Activated B cell treated with CpG ODN at 0.5 μM for 24 hours (primary cell): ENCODE data around the gene ZDHHC1. TPM values are rescaled to one million over a fixed set of nuclear protein-coding genes. Genes with fewer than 3 reads are reported as not detected.

Experiments used
- ATAC-seq: fragments of 200-7000 bp; cut with Tn5 transposase; one replicate; pipeline ENCODE4 v1.10.0; 2021; ENCODE audit warnings: low read depth, mild to moderate bottlenecking, moderate library complexity
- CTCF ChIA-PET: fragments of 350-600 bp; sonication (Branson Sonifier 250); formaldehyde crosslinking; loops from one replicate; lab custom pipeline; 2021; ENCODE audit warnings: antibody characterized with exemption; lab: Charles Lee
- POLR2A ChIA-PET: fragments of 350-600 bp; sonication (Branson Sonifier 250); formaldehyde crosslinking; loops from one replicate; lab custom pipeline; 2021; ENCODE audit warnings: antibody characterized with exemption; lab: Charles Lee
- DNase-seq: peaks from one replicate; pipeline ENCODE4 v3.0.0; 2022
- H3K27ac Mint-ChIP-seq: one replicate; pipeline ENCODE4 v1.8.0; 2020; ENCODE audit warnings: mixed read lengths
- H3K27me3 Mint-ChIP-seq: one replicate; pipeline ENCODE4 v1.8.0; 2021; ENCODE audit warnings: mixed read lengths
- H3K36me3 Mint-ChIP-seq: one replicate; pipeline ENCODE4 v1.8.0; 2021; ENCODE audit warnings: low read depth, mixed read lengths
- H3K4me1 Mint-ChIP-seq: one replicate; pipeline ENCODE4 v1.8.0; 2021; ENCODE audit warnings: mixed read lengths
- H3K4me3 Mint-ChIP-seq: one replicate; pipeline ENCODE4 v1.8.0; 2020; ENCODE audit warnings: mild to moderate bottlenecking, mixed read lengths
- H3K9me3 Mint-ChIP-seq: one replicate; pipeline ENCODE4 v1.8.0; 2020; ENCODE audit warnings: mixed read lengths
- intact Hi-C: fragments of 100-400 bp; cut with micrococcal nuclease; formaldehyde crosslinking; loops from one replicate; pipeline ENCODE4 v1.15.1; 2024
- total RNA-seq: library from RNA; stranded (reverse); gene quantifications from 2 replicates; pipeline ENCODE4 v1.2.3, GENCODE V29; 2022
- TF ChIP-seq, protein P1 (sequence below): fragments of 200-600 bp; IDR thresholded peaks from one replicate; pipeline ENCODE4 v1.8.0; 2022; ENCODE audit warnings: antibody characterized with exemption, mild to moderate bottlenecking

ZDHHC1 gene
- total RNA-seq, 1 donor from 2014 or later: 3.8 TPM

DNA sequence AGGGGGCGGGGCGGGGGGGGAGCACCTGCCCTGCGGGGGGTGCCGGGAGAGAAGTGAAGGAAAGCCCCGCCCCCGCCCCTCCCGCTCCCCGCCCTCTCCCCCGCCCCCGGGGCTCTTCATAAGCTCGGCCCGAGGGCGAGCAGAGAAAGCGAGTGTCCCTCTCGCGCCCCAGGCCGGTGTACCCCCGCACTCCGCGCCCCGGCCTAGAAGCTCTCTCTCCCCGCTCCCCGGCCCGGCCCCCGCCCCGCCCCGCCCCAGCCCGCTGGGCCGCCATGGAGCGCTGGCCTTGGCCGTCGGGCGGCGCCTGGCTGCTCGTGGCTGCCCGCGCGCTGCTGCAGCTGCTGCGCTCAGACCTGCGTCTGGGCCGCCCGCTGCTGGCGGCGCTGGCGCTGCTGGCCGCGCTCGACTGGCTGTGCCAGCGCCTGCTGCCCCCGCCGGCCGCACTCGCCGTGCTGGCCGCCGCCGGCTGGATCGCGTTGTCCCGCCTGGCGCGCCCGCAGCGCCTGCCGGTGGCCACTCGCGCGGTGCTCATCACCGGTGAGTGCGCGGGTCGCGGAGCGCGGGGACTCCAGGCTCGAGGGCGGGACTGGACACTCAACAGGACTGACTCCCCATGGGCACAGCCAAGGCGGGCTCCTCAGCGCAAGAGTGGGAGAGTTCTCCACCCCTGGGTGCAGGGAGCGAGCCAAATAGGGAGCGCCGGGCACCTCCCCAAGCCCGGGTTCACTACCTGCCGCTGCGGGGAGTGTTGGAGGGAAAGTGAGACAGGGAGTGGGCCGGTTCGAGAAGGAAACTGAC is 14.9 kb upstream of the ZDHHC1 start, which contains the start of gene HSD11B2:
HSD11B2 (plus strand) TSS at position 145 of the 798 bp plus-strand sequence; CDS start at position 273, 128 bp downstream.
- Mint-ChIP-seq H3K36me3 (peaks cover 4% of the 10 kb centered on the region), H3K4me3 (peak within 1 kb of the TSS; percentile 83), H3K4me1 (peaks cover 38% of the 10 kb centered on the region), H3K9me3 (no peaks in the 10 kb centered on the region), H3K27me3 (peaks cover 27% of the 10 kb centered on the region), H3K27ac (no peak within 1 kb of the TSS)
- ChIA-PET POLR2A (interaction anchor here (0.6 to 0.8 kb wide), 4 partner anchors 14 to 35 kb away, joined by 3 to 10 read pairs (median 4); no protein-coding TSS in a partner anchor), CTCF (interaction anchor here (1.0 kb wide), 1 partner anchor 34 kb away, joined by 6 read pairs; no protein-coding TSS in a partner anchor)
- DNase-seq: peak; percentile 42
- peak; percentile 43 for ATAC-seq
- intact Hi-C loops: no loop called here
- TF ChIP-seq, protein P1, sequence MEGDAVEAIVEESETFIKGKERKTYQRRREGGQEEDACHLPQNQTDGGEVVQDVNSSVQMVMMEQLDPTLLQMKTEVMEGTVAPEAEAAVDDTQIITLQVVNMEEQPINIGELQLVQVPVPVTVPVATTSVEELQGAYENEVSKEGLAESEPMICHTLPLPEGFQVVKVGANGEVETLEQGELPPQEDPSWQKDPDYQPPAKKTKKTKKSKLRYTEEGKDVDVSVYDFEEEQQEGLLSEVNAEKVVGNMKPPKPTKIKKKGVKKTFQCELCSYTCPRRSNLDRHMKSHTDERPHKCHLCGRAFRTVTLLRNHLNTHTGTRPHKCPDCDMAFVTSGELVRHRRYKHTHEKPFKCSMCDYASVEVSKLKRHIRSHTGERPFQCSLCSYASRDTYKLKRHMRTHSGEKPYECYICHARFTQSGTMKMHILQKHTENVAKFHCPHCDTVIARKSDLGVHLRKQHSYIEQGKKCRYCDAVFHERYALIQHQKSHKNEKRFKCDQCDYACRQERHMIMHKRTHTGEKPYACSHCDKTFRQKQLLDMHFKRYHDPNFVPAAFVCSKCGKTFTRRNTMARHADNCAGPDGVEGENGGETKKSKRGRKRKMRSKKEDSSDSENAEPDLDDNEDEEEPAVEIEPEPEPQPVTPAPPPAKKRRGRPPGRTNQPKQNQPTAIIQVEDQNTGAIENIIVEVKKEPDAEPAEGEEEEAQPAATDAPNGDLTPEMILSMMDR: no peak

DNA sequence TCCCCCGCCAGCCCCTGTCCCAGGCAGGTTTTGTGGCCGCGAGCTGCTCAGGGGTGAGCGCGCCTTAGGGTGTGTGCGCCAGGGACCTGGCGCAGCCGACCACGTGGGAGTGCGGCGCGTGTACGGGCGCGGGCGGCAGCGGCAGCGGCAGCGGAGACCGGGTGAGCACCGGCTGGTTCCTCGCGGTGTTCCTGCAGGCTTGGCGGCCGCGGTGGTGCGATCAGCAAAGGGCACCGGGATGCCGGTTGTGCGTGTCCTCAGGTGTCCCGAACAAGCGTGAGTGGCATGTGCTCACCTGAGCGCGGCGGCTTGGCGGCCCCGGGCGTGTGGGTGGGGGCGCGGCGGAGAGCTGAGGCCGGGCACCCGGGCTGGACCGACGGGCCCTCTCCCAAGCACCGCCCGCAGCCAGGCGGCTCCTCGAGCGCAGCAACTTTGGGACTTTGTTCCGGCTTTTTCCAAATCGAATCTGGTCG is 14.3 kb upstream of the ZDHHC1 start:
- peak; percentile 48 for DNase-seq
- H3K9me3 Mint-ChIP-seq: no peaks in the 10 kb centered on the region
- peaks cover 35% of the 10 kb centered on the region for H3K4me1 Mint-ChIP-seq
- intact Hi-C loops: no loop called here
- ChIA-PET CTCF (interaction anchor here (1.0 kb wide), 1 partner anchor 35 kb away, joined by 6 read pairs; no protein-coding TSS in a partner anchor), POLR2A (interaction anchor here (0.6 to 0.7 kb wide), 2 partner anchors 13 to 23 kb away, joined by 3 to 4 read pairs; no protein-coding TSS in a partner anchor)
- peaks cover 1% of the 10 kb centered on the region for H3K36me3 Mint-ChIP-seq
- TF ChIP-seq, protein P1: no peak
- H3K27me3 Mint-ChIP-seq: peaks cover 27% of the 10 kb centered on the region
- no peak overlapping the region for H3K27ac Mint-ChIP-seq
- ATAC-seq: peak; percentile 23
- peak overlapping the region; percentile 83 for H3K4me3 Mint-ChIP-seq

DNA sequence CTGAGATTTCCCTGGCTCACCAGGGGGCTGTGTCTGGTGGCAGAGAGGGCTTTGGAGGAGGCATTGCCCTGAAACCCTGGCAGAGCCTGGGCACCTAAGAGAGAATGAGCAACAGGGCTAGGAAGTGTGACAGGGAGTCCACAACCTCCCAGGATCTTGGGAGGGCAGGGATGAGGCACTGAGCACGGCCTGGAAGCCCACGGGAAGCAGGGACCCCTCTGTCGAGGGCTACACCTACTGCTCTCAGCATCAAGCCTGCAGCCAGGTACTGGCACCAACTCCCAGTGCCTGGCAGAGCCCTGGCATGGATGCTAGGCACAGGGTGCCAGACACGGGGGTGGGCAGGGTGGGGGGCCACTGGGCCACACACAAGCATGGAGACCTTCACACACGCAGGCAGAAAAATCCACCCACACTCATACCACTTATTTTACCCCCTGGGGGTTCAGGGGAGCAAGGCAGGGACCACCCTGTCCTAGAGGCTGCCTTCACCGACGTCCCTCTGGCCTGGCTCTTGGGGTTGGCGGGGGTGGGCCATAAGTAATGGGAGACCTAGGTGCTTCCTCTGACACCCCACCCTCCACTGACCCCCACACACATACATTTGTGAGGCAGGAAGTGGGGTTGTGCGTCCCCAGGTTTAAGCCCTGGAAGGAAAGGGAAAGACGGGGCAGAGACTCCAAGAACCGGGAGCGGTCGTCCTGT is 13.7 kb upstream of the ZDHHC1 start:
- Mint-ChIP-seq H3K9me3 (no peaks in the 10 kb centered on the region), H3K27me3 (peaks cover 31% of the 10 kb centered on the region), H3K4me3 (peak overlapping the region; percentile 83), H3K4me1 (peaks cover 31% of the 10 kb centered on the region), H3K27ac (no peak overlapping the region), H3K36me3 (no peaks in the 10 kb centered on the region)
- no peak for DNase-seq
- ATAC-seq: no peak
- CTCF ChIA-PET: interaction anchor here (0.9 to 2.0 kb wide), 4 partner anchors 14 to 87 kb away, joined by 3 to 8 read pairs (median 6); no protein-coding TSS in a partner anchor
- TF ChIP-seq, protein P1: no peak
- POLR2A ChIA-PET: no interaction called here
- intact Hi-C loops: loop anchor here (5.0 kb wide), 1 partner anchor 237 kb away; the partner anchor contains the start of genes C16orf86 and ENKD1

DNA sequence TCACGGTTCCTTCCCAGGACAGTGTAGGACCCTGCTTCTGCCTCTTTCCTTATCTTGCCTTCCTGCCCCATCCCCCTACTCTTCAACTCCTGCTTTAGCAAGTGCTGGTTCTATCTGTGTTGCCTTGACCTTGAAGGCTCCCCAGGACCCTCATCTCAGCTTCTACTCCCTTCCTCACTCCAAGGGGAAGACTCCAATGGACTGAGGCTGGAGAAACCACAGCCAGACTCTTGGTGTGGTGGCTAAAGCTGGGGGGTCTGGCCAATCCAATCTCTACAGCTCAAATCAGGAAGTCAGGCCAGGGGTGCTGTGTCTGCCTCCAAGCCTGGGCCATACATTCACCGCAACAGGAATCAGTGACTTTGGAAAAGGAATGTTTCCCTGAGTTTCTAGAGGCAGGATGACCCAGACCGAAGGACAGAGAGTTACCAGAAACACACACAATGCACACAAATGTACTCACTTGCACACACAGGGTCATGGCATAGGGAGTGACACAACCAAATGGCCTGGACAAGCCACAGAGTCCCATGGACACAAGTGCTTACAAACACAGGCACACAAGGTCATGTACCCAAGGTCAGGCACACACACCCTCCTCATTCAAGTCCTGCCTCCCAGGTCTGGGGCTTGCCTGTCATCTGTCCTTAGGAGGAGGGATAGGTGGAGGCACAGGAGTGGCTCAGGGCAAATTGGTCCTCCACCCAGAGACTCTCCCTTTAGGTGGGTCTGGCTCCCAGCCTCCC is 12.9 kb upstream of the ZDHHC1 start:
- POLR2A ChIA-PET: interaction anchor here (0.7 to 1.5 kb wide), 2 partner anchors 52 to 187 kb away, joined by 3 to 5 read pairs; partner anchors contain the start of gene ATP6V0D1
- Mint-ChIP-seq H3K4me3 (peak overlapping the region; percentile 46), H3K36me3 (no peaks in the 10 kb centered on the region), H3K4me1 (peaks cover 25% of the 10 kb centered on the region), H3K9me3 (no peaks in the 10 kb centered on the region), H3K27me3 (peaks cover 31% of the 10 kb centered on the region), H3K27ac (no peak overlapping the region)
- ATAC-seq: no peak
- intact Hi-C loops: loop anchor here (5.0 kb wide), 1 partner anchor 238 kb away; the partner anchor contains the start of genes C16orf86 and ENKD1
- CTCF ChIA-PET: interaction anchor here (0.9 to 3.0 kb wide), 6 partner anchors 9 to 88 kb away, joined by 3 to 63 read pairs (median 7); no protein-coding TSS in a partner anchor
- no peak for DNase-seq
- TF ChIP-seq, protein P1: no peak
